K562 (cell line): ENCODE measurements around the gene PTBP3. TPM values are rescaled to one million over a fixed set of nuclear protein-coding genes. Genes with fewer than 3 reads are reported as not detected.

ENCODE experiments used
- ATAC-seq: fragments of 200-7000 bp; cut with Tn5 transposase; 3 replicates; pipeline ENCODE4 v1.9.1; 2020; ENCODE audit warnings: moderate library complexity
- BruUV-seq: library from RNA; stranded (reverse); fragments of 400-500 nt; replicated peaks from 2 replicates; lab custom pipeline; 2021; lab: Mats Ljungman, UMichigan
- CTCF ChIA-PET: fragments of 300-600 bp; formaldehyde crosslinking; extraction: SDS; loops from one replicate; lab custom pipeline; 2021; ENCODE audit warnings: low intra/inter-chr PET ratio; lab: Yijun Ruan, JAX
- POLR2A ChIA-PET: fragments of 300-600, 350-650 bp; sonication (Branson Sonifier 250); formaldehyde crosslinking; extraction: SDS; loops from one replicate; lab custom pipeline; 2021; ENCODE audit warnings: antibody characterized with exemption, inconsistent platforms; lab: Yijun Ruan, JAX
- DNase-seq, 4 experiments: peaks; one replicate each; pipeline versions ENCODE4 v3.0.0 to v3.0.0-alpha.2; 2011 to 2018; ENCODE audit warnings: low spot score in 3 of 4, mixed read lengths in 3 of 4; ENCODE audit errors: extremely low read depth in 1 of 4
- FAIRE-seq: peaks from 2 replicates; lab custom pipeline; 2011; peaks lifted over from hg19 to GRCh38; lab: Jason Lieb, UNC
- H2AFZ ChIP-seq: 2 replicates; pipeline ENCODE4 v1.6.0; 2011; ENCODE audit warnings: low read depth, low read length, control low read depth, inconsistent platforms
- H3K27ac ChIP-seq: fragments of 200-600 bp; 3 replicates; pipeline ENCODE4 v1.8.0; 2011; ENCODE audit warnings: low read depth, mild to moderate bottlenecking, control low read depth, inconsistent platforms, low read length, moderate library complexity, mixed read lengths; ENCODE audit errors: extremely low read depth
- H3K27me3 ChIP-seq, 2 experiments: fragments of 300-600 bp in 1 of 2; 2 replicates in 1 of 2; 3 replicates in 1 of 2; pipeline versions ENCODE4 v1.6.0 to v1.8.0; 2011; ENCODE audit warnings: inconsistent platforms in 2 of 2, low read length in 2 of 2, mild to moderate bottlenecking in 1 of 2, mixed read lengths in 1 of 2, moderate library complexity in 1 of 2; ENCODE audit not compliant: control insufficient read depth in 2 of 2, insufficient read depth in 2 of 2
- H3K36me3 ChIP-seq: fragments of 300-600 bp; 3 replicates; pipeline ENCODE4 v1.8.0; 2011; ENCODE audit warnings: mild to moderate bottlenecking, low read length, inconsistent platforms; ENCODE audit not compliant: control insufficient read depth, insufficient read depth
- H3K4me1 ChIP-seq, 2 experiments: fragments of 200-600 bp in 1 of 2; replicated peaks in 1 of 2; 2 replicates in 1 of 2; 3 replicates in 1 of 2; pipeline versions ENCODE4 v1.5.1 to v1.8.0; 2011; ENCODE audit warnings: inconsistent platforms in 2 of 2, low read length in 2 of 2, mild to moderate bottlenecking in 1 of 2, mixed read lengths in 1 of 2, moderate library complexity in 1 of 2; ENCODE audit not compliant: control insufficient read depth in 2 of 2, insufficient read depth in 2 of 2
- H3K4me2 ChIP-seq: 2 replicates; pipeline ENCODE4 v1.6.1; 2011; ENCODE audit warnings: low read length, control low read depth, inconsistent platforms, mixed read lengths; ENCODE audit not compliant: insufficient read depth
- H3K4me3 ChIP-seq: fragments of 200-600 bp; sonication (generic), shearing (Covaris generic); 2 replicates; pipeline ENCODE4 v1.5.1; 2016; ENCODE audit warnings: control low read depth, inconsistent platforms
- H3K79me2 ChIP-seq: fragments of 200-600 bp; 3 replicates; pipeline ENCODE4 v1.8.0; 2011; ENCODE audit warnings: low read length, inconsistent platforms; ENCODE audit not compliant: control insufficient read depth, insufficient read depth
- H3K9ac ChIP-seq, 2 experiments: 2 replicates each; pipeline versions ENCODE4 v1.6.0 to v1.6.1; 2011; ENCODE audit warnings: low read depth in 2 of 2, low read length in 2 of 2, control low read depth in 1 of 2, inconsistent platforms in 1 of 2, mild to moderate bottlenecking in 1 of 2, mixed read lengths in 1 of 2; ENCODE audit not compliant: insufficient read depth in 1 of 2
- H3K9me1 ChIP-seq: one replicate; pipeline ENCODE4 v1.6.0; 2011; ENCODE audit warnings: inconsistent platforms, mild to moderate bottlenecking, low read length, moderate library complexity; ENCODE audit not compliant: control insufficient read depth, insufficient read depth
- H3K9me3 ChIP-seq: replicated peaks from 2 replicates; pipeline ENCODE4 v1.5.1; 2011; ENCODE audit warnings: low read depth, low read length, inconsistent platforms; ENCODE audit not compliant: control insufficient read depth, insufficient read depth
- H4K20me1 ChIP-seq: replicated peaks from 2 replicates; pipeline ENCODE4 v1.6.1; 2011; ENCODE audit warnings: low read length, inconsistent platforms, mixed read lengths; ENCODE audit not compliant: control insufficient read depth, insufficient read depth
- FOXM1 ChIP-seq, 2 experiments: fragments of 450-650 bp in 1 of 2; sonication (generic) in 1 of 2; formaldehyde crosslinking in 1 of 2; IDR thresholded peaks; 2 replicates each; pipeline versions ENCODE4 v1.6.1 to v1.9.0; 2017 to 2022; ENCODE audit warnings: low read depth in 2 of 2, mild to moderate bottlenecking in 2 of 2, missing genetic modification reagents in 1 of 2, moderate library complexity in 1 of 2
- NCOA1 ChIP-seq: fragments of 450-650 bp; IDR thresholded peaks from 2 replicates; pipeline ENCODE4 v1.6.1; 2016; ENCODE audit warnings: low read depth
- NCOA4 ChIP-seq: fragments of 450-650 bp; IDR thresholded peaks from 2 replicates; pipeline ENCODE4 v1.6.1; 2018; ENCODE audit warnings: mild to moderate bottlenecking; ENCODE audit not compliant: partially characterized antibody
- NR2C1 ChIP-seq, 2 experiments: fragments of 450-650 bp; IDR thresholded peaks; 2 replicates each; pipeline ENCODE4 v1.6.1; 2017; ENCODE audit warnings: mild to moderate bottlenecking in 2 of 2, antibody characterized with exemption in 1 of 2, inconsistent platforms in 1 of 2, missing compliant biosample characterization in 1 of 2, missing genetic modification characterization in 1 of 2
- NR2C2 ChIP-seq, 2 experiments: fragments of 200-800 bp in 1 of 2; sonication (Bioruptor generic) in 1 of 2; sonication (generic) in 1 of 2; formaldehyde crosslinking in 1 of 2; IDR thresholded peaks; 2 replicates each; pipeline versions ENCODE4 v1.6.1 to v1.8.0; 2016 to 2022; ENCODE audit warnings: mild to moderate bottlenecking in 1 of 2, missing compliant biosample characterization in 1 of 2, missing genetic modification characterization in 1 of 2, missing genetic modification reagents in 1 of 2
- POLR2B ChIP-seq: fragments of 450-650 bp; IDR thresholded peaks from 2 replicates; pipeline ENCODE4 v1.6.1; 2018; ENCODE audit warnings: low read depth; ENCODE audit not compliant: partially characterized antibody
- SNIP1 ChIP-seq: fragments of 450-650 bp; IDR thresholded peaks from 2 replicates; pipeline ENCODE4 v1.7.1; 2017; ENCODE audit warnings: low read depth, mild to moderate bottlenecking
- ZBED1 ChIP-seq: IDR thresholded peaks from 2 replicates; pipeline ENCODE4 v1.6.1; 2014
- ZNF384 ChIP-seq: IDR thresholded peaks from 2 replicates; pipeline ENCODE4 v1.6.1; 2012; ENCODE audit warnings: low read depth, low read length, improper control_type of control experiment
- ZNF551 ChIP-seq: fragments of 250-450 bp; sonication (Bioruptor Pico); IDR thresholded peaks from 2 replicates; pipeline ENCODE4 v1.5.0; 2021; ENCODE audit warnings: mild to moderate bottlenecking, moderate library complexity
- ZNF583 ChIP-seq: fragments of 250-450 bp; sonication (Bioruptor Pico); IDR thresholded peaks from 2 replicates; pipeline ENCODE4 v1.4.0; 2020
- WGBS: fragments of 100-300 bp; shearing (Covaris generic); methylation state at CpG from one replicate; pipeline ENCODE4 v1.1.6; 2016; ENCODE audit warnings: low coverage, mixed read lengths; ENCODE audit not compliant: insufficient coverage; ENCODE audit errors: missing lambda C conversion rate; 5-methylcytosine and 5-hydroxymethylcytosine counted together
- in situ Hi-C: fragments of 300-500 bp; cut with MboI; formaldehyde crosslinking; loops from 4 replicates; pipeline ENCODE4 v1.15.0; 2018; ENCODE audit warnings: inconsistent platforms, mixed read lengths
- intact Hi-C: fragments of 100-400 bp; cut with micrococcal nuclease; formaldehyde crosslinking; loops from 2 replicates; pipeline ENCODE4 v1.14.2; 2022
- polyA plus RNA-seq, 8 experiments: library from polyadenylated mRNA; depleted of rRNA in 4 of 8; stranded (reverse) in 5 of 8; unstranded in 3 of 8; fragments of >200 nt; fragmentation: Nextera tagmentation in 2 of 8; fragmentation: Illumina TruSeq in 1 of 8; extraction: Ambion mirVana in 2 of 8; extraction: Trizol in 1 of 8; gene quantifications; 2 replicates each; pipeline versions ENCODE4 v1.2.1 to v1.2.3, GENCODE V29; 2011 to 2014; ENCODE audit warnings: inconsistent platforms in 1 of 8, missing spikeins in 1 of 8
- total RNA-seq, 7 experiments: library from RNA; depleted of rRNA in 6 of 7; stranded (reverse); fragments of >200 nt in 6 of 7; fragmentation: Illumina TruSeq in 2 of 7; extraction: Trizol in 2 of 7; gene quantifications; 2 replicates each; pipeline versions ENCODE4 v1.2.1 to v1.2.3, GENCODE V29; 2011 to 2021; ENCODE audit warnings: low replicate concordance in 1 of 7
- TF ChIP-seq, protein P1 (sequence below), 2 experiments: IDR thresholded peaks in 1 of 2; conservative IDR thresholded peaks in 1 of 2; 2 replicates each; pipeline ENCODE4 v1.6.1; 2016; ENCODE audit warnings: low read depth in 2 of 2, mild to moderate bottlenecking in 1 of 2, missing compliant biosample characterization in 1 of 2, missing genetic modification characterization in 1 of 2, moderate library complexity in 1 of 2
- TF ChIP-seq, protein P2 (sequence below): fragments of 250-450 bp; sonication (Bioruptor Pico); IDR thresholded peaks from 2 replicates; pipeline ENCODE4 v1.5.0; 2021

Gene PTBP3
- total and polyA plus RNA-seq, 9 of the 15 experiments (the other 6 are each of a cell fraction or from before 2014, with no cell fraction given): 22.4 to 132 (median 68.0) TPM

DNA sequence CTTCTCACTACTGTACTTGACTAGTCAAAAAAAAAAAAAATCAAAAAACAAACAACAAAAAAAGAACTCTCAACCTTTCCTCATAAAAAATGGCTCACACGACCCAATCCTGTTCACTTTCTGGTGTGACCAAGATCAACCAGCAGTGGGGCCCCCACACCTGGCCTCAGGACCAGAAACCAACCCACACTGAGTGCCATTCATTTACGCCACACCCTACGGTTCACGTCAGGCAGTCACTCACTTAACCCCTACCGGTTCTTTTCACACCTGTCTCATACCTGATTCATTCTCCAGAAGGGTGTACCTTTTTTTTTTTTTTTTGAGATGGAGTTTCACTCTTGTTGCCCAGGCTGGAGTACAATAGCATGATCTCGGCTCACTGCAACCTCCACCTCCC lies 164.1 kb downstream of the PTBP3 start (continued):
- TF ChIP-seq, protein P1, sequence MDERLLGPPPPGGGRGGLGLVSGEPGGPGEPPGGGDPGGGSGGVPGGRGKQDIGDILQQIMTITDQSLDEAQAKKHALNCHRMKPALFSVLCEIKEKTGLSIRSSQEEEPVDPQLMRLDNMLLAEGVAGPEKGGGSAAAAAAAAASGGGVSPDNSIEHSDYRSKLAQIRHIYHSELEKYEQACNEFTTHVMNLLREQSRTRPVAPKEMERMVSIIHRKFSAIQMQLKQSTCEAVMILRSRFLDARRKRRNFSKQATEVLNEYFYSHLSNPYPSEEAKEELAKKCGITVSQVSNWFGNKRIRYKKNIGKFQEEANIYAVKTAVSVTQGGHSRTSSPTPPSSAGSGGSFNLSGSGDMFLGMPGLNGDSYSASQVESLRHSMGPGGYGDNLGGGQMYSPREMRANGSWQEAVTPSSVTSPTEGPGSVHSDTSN (CRISPR knock-in tag; IDR thresholded peaks at IDR 0.05; ENCODE audit: low read depth): no peak
- TF ChIP-seq, protein P1 (tag; conservative IDR thresholded peaks at IDR 0.05; ENCODE audit: low read depth): no peak
- TF ChIP-seq ZNF583 (no peak), ZBED1 (no peak)

GRCh38 chr9:112168197-112168596 lies 165.2 kb downstream of the PTBP3 start:
- WGBS: 60% methylated on average over 3 of the region's 3 CpGs
- Histone ChIP-seq H3K4me3 (no peak overlapping the region), H3K79me2 (peaks cover 98% of the 10 kb centered on the region), H3K4me1 (peaks cover 12 to 47% of the 10 kb centered on the region in 2 experiments), H3K4me2 (no peak overlapping the region), H3K36me3 (peaks cover 63% of the 10 kb centered on the region), H4K20me1 (peaks cover 13% of the 10 kb centered on the region; the same call in 1 of the 2 replicates), H3K9me3 (no peaks in the 10 kb centered on the region), H3K27ac (no peak overlapping the region), H2AFZ (no peak overlapping the region), H3K9ac (no peak overlapping the region), H3K27me3 (no peaks in the 10 kb centered on the region), H3K9me1 (no peaks in the 10 kb centered on the region)
- ATAC-seq: no peak
- POLR2A ChIA-PET: no interaction called here
- in situ Hi-C loops (no loop called here), intact Hi-C loops (no loop called here)
- no peak for FAIRE-seq
- DNase-seq: no peak
- no TSS peak for BruUV-seq
- CTCF ChIA-PET: no interaction called here
- no peak for TF ChIP-seq FOXM1 (IDR thresholded peaks at IDR 0.05; ENCODE audit: low read depth)
- no peak for TF ChIP-seq FOXM1 (CRISPR knock-in tag; IDR thresholded peaks at IDR 0.05; ENCODE audit: low read depth)
- peak; percentile 50; the same call in 1 of the 2 replicates for TF ChIP-seq NR2C1 (IDR thresholded peaks at IDR 0.05)
- no peak for TF ChIP-seq NR2C1 (tag; IDR thresholded peaks at IDR 0.05)
- no peak for TF ChIP-seq SNIP1
- no peak for TF ChIP-seq POLR2B
- no peak for TF ChIP-seq ZNF551
- TF ChIP-seq ZNF384: no peak
- TF ChIP-seq NR2C2 (CRISPR knock-in tag; IDR thresholded peaks at IDR 0.05): no peak
- TF ChIP-seq NR2C2 (tag; IDR thresholded peaks at IDR 0.05): peak; percentile 60
- TF ChIP-seq, protein P2, sequence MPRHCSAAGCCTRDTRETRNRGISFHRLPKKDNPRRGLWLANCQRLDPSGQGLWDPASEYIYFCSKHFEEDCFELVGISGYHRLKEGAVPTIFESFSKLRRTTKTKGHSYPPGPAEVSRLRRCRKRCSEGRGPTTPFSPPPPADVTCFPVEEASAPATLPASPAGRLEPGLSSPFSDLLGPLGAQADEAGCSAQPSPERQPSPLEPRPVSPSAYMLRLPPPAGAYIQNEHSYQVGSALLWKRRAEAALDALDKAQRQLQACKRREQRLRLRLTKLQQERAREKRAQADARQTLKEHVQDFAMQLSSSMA: no peak
- no peak for TF ChIP-seq NCOA4
- no peak for TF ChIP-seq NCOA1
